HEK293 (cell line): Measurements from ENCODE around the gene KCNMA1.

Experiments used
- CTCF ChIA-PET: fragments of 350-600 bp; formaldehyde crosslinking; extraction: SDS; loops from one replicate; lab custom pipeline; 2021; ENCODE audit warnings: antibody characterized with exemption; lab: Yijun Ruan, JAX
- POLR2A ChIA-PET: fragments of 300-600 bp; formaldehyde crosslinking; extraction: SDS; loops from one replicate; lab custom pipeline; 2020; ENCODE audit warnings: antibody characterized with exemption, inconsistent platforms; lab: Yijun Ruan, JAX
- H3K27ac ChIP-seq: fragments of 200-500 bp; sonication (Bioruptor generic); 2 replicates; pipeline ENCODE4 v1.5.1; 2014; ENCODE audit warnings: low read depth, low read length, control low read depth, inconsistent platforms; ENCODE audit errors: extremely low read depth
- H3K36me3 ChIP-seq, 2 experiments: fragments of 200-500 bp in 1 of 2; sonication (Bioruptor generic) in 1 of 2; 1 replicate in 1 of 2; 2 replicates in 1 of 2; pipeline ENCODE4 v1.5.1; 2014 to 2017; ENCODE audit warnings: inconsistent platforms in 2 of 2, low read length in 2 of 2; ENCODE audit not compliant: control insufficient read depth in 2 of 2, insufficient read depth in 1 of 2
- H3K4me1 ChIP-seq: fragments of 200-500 bp; sonication (Bioruptor generic); 2 replicates; pipeline ENCODE4 v1.5.1; 2014; ENCODE audit warnings: mild to moderate bottlenecking, low read length, inconsistent platforms; ENCODE audit not compliant: control insufficient read depth, insufficient read depth
- H3K4me3 ChIP-seq: 2 replicates; pipeline ENCODE4 v1.5.1; 2011; ENCODE audit warnings: low read depth, mild to moderate bottlenecking, control low read depth, low read length, moderate library complexity
- H3K9me3 ChIP-seq: fragments of 200-500 bp; sonication (Bioruptor generic); 2 replicates; pipeline ENCODE4 v1.5.1; 2014; ENCODE audit warnings: low read depth, low read length, inconsistent platforms; ENCODE audit not compliant: control insufficient read depth, insufficient read depth
- GLI4 ChIP-seq: fragments of 450-650 bp; formaldehyde crosslinking; IDR thresholded peaks from 2 replicates; pipeline ENCODE4 v1.5.1; 2016; ENCODE audit warnings: missing biosample characterization, missing genetic modification characterization
- HOXA7 ChIP-seq: sonication (generic); formaldehyde crosslinking; IDR thresholded peaks from 2 replicates; pipeline ENCODE4 v1.8.1; 2022; ENCODE audit warnings: missing genetic modification reagents, borderline replicate concordance
- KLF8 ChIP-seq: fragments of 450-650 bp; formaldehyde crosslinking; IDR thresholded peaks from 2 replicates; pipeline ENCODE4 v1.5.1; 2016; ENCODE audit warnings: missing biosample characterization, missing genetic modification characterization
- KLF9 ChIP-seq: fragments of 450-650 bp; formaldehyde crosslinking; IDR thresholded peaks from 2 replicates; pipeline ENCODE4 v1.5.1; 2016; ENCODE audit warnings: missing biosample characterization, missing genetic modification characterization, low read depth
- OVOL3 ChIP-seq: fragments of 450-650 bp; formaldehyde crosslinking; IDR thresholded peaks from 2 replicates; pipeline ENCODE4 v1.5.1; 2016; ENCODE audit warnings: missing biosample characterization, missing genetic modification characterization
- SP3 ChIP-seq: fragments of 450-650 bp; formaldehyde crosslinking; IDR thresholded peaks from 2 replicates; pipeline ENCODE4 v1.5.1; 2016; ENCODE audit warnings: missing biosample characterization, missing genetic modification characterization
- WT1 ChIP-seq: fragments of 450-650 bp; formaldehyde crosslinking; IDR thresholded peaks from 2 replicates; pipeline ENCODE4 v1.5.1; 2016; ENCODE audit warnings: missing biosample characterization, missing genetic modification characterization
- YY2 ChIP-seq: fragments of 450-650 bp; formaldehyde crosslinking; IDR thresholded peaks from 2 replicates; pipeline ENCODE4 v1.5.1; 2016; ENCODE audit warnings: missing biosample characterization, missing genetic modification characterization
- ZFHX2 ChIP-seq: fragments of 450-650 bp; formaldehyde crosslinking; conservative IDR thresholded peaks from 2 replicates; pipeline ENCODE4 v1.5.1; 2016; ENCODE audit warnings: missing biosample characterization, missing genetic modification characterization
- ZFP37 ChIP-seq: fragments of 450-650 bp; formaldehyde crosslinking; IDR thresholded peaks from 2 replicates; pipeline ENCODE4 v1.5.1; 2016; ENCODE audit warnings: missing biosample characterization, missing genetic modification characterization
- ZFP41 ChIP-seq: fragments of 450-650 bp; formaldehyde crosslinking; IDR thresholded peaks from 2 replicates; pipeline ENCODE4 v1.5.1; 2016; ENCODE audit warnings: missing biosample characterization, missing genetic modification characterization, borderline replicate concordance
- ZFP69B ChIP-seq: fragments of 450-650 bp; formaldehyde crosslinking; IDR thresholded peaks from 2 replicates; pipeline ENCODE4 v1.5.1; 2016; ENCODE audit warnings: missing biosample characterization, missing genetic modification characterization
- ZIC2 ChIP-seq: fragments of 450-650 bp; formaldehyde crosslinking; IDR thresholded peaks from 2 replicates; pipeline ENCODE4 v1.5.1; 2016; ENCODE audit warnings: missing biosample characterization, missing genetic modification characterization
- ZNF10 ChIP-seq: fragments of 450-650 bp; formaldehyde crosslinking; IDR thresholded peaks from 2 replicates; pipeline ENCODE4 v1.5.1; 2017; ENCODE audit warnings: missing biosample characterization, missing genetic modification characterization
- ZNF121 ChIP-seq: fragments of 450-650 bp; formaldehyde crosslinking; IDR thresholded peaks from 2 replicates; pipeline ENCODE4 v1.5.1; 2016; ENCODE audit warnings: missing biosample characterization, missing genetic modification characterization
- ZNF138 ChIP-seq: fragments of 450-650 bp; formaldehyde crosslinking; IDR thresholded peaks from 2 replicates; pipeline ENCODE4 v1.5.1; 2016; ENCODE audit warnings: missing biosample characterization, missing genetic modification characterization, borderline replicate concordance
- ZNF184 ChIP-seq: fragments of 450-650 bp; IDR thresholded peaks from 2 replicates; pipeline ENCODE4 v1.5.1; 2018; ENCODE audit warnings: missing biosample characterization, mild to moderate bottlenecking, missing genetic modification characterization
- ZNF341 ChIP-seq: fragments of 450-650 bp; formaldehyde crosslinking; IDR thresholded peaks from 2 replicates; pipeline ENCODE4; 2016; ENCODE audit warnings: low read depth, missing biosample characterization, missing genetic modification characterization
- ZNF391 ChIP-seq: fragments of 450-650 bp; formaldehyde crosslinking; IDR thresholded peaks from 2 replicates; pipeline ENCODE4 v1.5.1; 2016; ENCODE audit warnings: low read depth, missing biosample characterization, missing genetic modification characterization, borderline replicate concordance
- ZNF423 ChIP-seq: fragments of 450-650 bp; formaldehyde crosslinking; IDR thresholded peaks from 2 replicates; pipeline ENCODE4 v1.5.1; 2016; ENCODE audit warnings: missing biosample characterization, missing genetic modification characterization
- ZNF529 ChIP-seq: fragments of 450-650 bp; formaldehyde crosslinking; IDR thresholded peaks from 2 replicates; pipeline ENCODE4 v1.5.1; 2017; ENCODE audit warnings: missing genetic modification characterization, missing biosample characterization; ENCODE audit not compliant: insufficient replicate concordance
- ZNF549 ChIP-seq: fragments of 450-650 bp; IDR thresholded peaks from 2 replicates; pipeline ENCODE4 v1.5.1; 2018; ENCODE audit warnings: missing biosample characterization, missing genetic modification characterization, mild to moderate bottlenecking, inconsistent platforms, moderate library complexity
- ZNF600 ChIP-seq: fragments of 450-650 bp; formaldehyde crosslinking; IDR thresholded peaks from 2 replicates; pipeline ENCODE4 v1.5.1; 2016; ENCODE audit warnings: missing biosample characterization, missing genetic modification characterization
- ZNF610 ChIP-seq: fragments of 450-650 bp; formaldehyde crosslinking; IDR thresholded peaks from 2 replicates; pipeline ENCODE4 v1.5.1; 2016; ENCODE audit warnings: missing biosample characterization, missing genetic modification characterization, borderline replicate concordance
- ZNF654 ChIP-seq: fragments of 450-650 bp; formaldehyde crosslinking; IDR thresholded peaks from 2 replicates; pipeline ENCODE4 v1.5.1; 2016; ENCODE audit warnings: low read depth, missing biosample characterization, missing genetic modification characterization
- ZNF677 ChIP-seq: fragments of 450-650 bp; IDR thresholded peaks from 2 replicates; pipeline ENCODE4 v1.5.0; 2018; ENCODE audit warnings: missing biosample characterization, mild to moderate bottlenecking, missing genetic modification characterization, moderate library complexity
- ZNF837 ChIP-seq: fragments of 450-650 bp; formaldehyde crosslinking; IDR thresholded peaks from 2 replicates; pipeline ENCODE4 v1.5.1; 2016; ENCODE audit warnings: missing biosample characterization, missing genetic modification characterization
- ZSCAN16 ChIP-seq: fragments of 450-650 bp; formaldehyde crosslinking; IDR thresholded peaks from 2 replicates; pipeline ENCODE4 v1.5.1; 2016; ENCODE audit warnings: missing biosample characterization, missing genetic modification characterization
- TF ChIP-seq, protein P1 (sequence below): fragments of 450-650 bp; formaldehyde crosslinking; IDR thresholded peaks from 2 replicates; pipeline ENCODE4 v1.5.1; 2017; ENCODE audit warnings: missing biosample characterization, missing genetic modification characterization
- TF ChIP-seq, protein P2 (sequence below): fragments of 450-650 bp; formaldehyde crosslinking; IDR thresholded peaks from 2 replicates; pipeline ENCODE4 v1.5.1; 2016; ENCODE audit warnings: missing biosample characterization, missing genetic modification characterization
- TF ChIP-seq, protein P3 (sequence below): fragments of 450-650 bp; formaldehyde crosslinking; IDR thresholded peaks from 2 replicates; pipeline ENCODE4 v1.5.1; 2016; ENCODE audit warnings: missing biosample characterization, missing genetic modification characterization
- TF ChIP-seq, protein P4 (sequence below): fragments of 450-650 bp; formaldehyde crosslinking; IDR thresholded peaks from 2 replicates; pipeline ENCODE4 v1.5.1; 2017; ENCODE audit warnings: missing biosample characterization, missing genetic modification characterization

The KCNMA1 gene

DNA sequence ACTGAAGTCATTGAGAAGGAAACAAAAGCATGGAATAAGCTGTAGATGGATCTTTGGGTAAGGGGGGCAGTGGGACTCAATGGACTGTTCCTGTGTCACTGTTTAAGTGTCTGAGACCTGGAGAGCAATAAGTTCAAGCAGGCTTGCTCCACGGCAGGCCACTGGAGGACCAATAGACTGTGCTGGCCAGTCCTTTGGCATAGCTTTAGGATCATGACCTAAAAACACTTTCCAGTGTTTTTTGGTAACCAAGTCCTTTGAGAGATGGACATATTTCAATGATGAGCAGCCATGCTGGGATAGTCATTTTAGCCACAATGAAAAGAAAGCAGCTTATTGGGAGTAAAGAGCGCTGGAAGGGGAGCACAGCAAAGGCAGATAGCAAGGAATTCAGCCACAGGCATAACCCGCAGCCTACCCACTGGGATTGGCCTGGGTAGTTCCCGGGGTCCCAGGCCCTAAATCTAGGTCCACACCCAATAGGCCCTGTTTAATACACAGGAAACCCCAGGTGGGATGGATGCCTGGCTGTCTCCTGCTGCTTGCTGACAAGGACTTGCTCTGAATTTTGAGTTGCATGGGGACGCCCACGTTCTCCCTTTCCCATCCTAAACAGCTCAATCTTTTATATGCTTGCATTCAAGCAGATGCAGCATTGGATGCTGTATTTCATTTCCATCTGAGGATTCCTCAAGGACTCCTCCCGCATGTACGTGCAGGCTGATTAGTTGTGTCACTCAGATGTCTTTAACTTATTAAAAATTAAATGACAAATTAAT lies 727.2 kb downstream of the KCNMA1 start:
- ChIA-PET CTCF (no interaction called here), POLR2A (no interaction called here)
- TF ChIP-seq ZIC2 (tag by site-specific recombination) = no peak
- TF ChIP-seq OVOL3 = no peak
- no peak for TF ChIP-seq ZNF423
- no peak overlapping the region for H3K27ac ChIP-seq
- no peaks in the 10 kb centered on the region for H3K9me3 ChIP-seq
- H3K4me3 ChIP-seq = no peak overlapping the region
- no peaks in the 10 kb centered on the region for H3K4me1 ChIP-seq
- H3K36me3 ChIP-seq = no peaks in the 10 kb centered on the region

DNA sequence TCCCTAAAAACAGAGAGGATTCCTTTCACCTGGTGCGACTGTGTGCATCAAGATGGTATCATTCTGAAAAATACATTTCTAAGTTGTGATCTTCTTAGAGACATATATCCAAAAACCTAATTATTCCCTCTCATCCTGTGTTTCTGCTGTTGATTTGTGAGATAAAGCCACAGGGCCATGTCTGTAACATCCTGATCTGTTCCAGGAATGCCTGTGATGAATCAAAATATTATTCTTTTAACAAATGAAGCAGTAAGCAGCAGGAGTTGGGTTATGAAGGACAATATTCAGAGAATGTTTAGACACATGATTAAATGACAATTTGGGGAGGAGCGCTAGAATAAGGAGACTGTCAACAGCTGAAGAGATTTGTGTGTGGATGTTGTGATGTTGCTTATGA lies 731.4 kb downstream of the KCNMA1 start:
- POLR2A ChIA-PET = no interaction called here
- H3K4me1 ChIP-seq = no peaks in the 10 kb centered on the region
- no peaks in the 10 kb centered on the region for H3K36me3 ChIP-seq
- H3K9me3 ChIP-seq = no peaks in the 10 kb centered on the region
- TF ChIP-seq ZNF184 (tag by site-specific recombination) (no peak), ZSCAN16 (tag by site-specific recombination) (no peak), ZFP37 (tag by site-specific recombination) (no peak), ZFHX2 (tag by site-specific recombination) (no peak), ZNF391 (no peak), ZNF529 (tag by site-specific recombination) (no peak), ZNF610 (tag by site-specific recombination) (no peak), YY2 (no peak), WT1 (tag by site-specific recombination) (no peak), ZNF138 (tag by site-specific recombination) (no peak), ZNF549 (no peak), SP3 (no peak), ZNF10 (tag by site-specific recombination) (no peak), HOXA7 (no peak), ZNF677 (no peak), ZNF654 (no peak), ZFP69B (no peak), ZNF600 (tag by site-specific recombination) (no peak)
- TF ChIP-seq, protein P1, sequence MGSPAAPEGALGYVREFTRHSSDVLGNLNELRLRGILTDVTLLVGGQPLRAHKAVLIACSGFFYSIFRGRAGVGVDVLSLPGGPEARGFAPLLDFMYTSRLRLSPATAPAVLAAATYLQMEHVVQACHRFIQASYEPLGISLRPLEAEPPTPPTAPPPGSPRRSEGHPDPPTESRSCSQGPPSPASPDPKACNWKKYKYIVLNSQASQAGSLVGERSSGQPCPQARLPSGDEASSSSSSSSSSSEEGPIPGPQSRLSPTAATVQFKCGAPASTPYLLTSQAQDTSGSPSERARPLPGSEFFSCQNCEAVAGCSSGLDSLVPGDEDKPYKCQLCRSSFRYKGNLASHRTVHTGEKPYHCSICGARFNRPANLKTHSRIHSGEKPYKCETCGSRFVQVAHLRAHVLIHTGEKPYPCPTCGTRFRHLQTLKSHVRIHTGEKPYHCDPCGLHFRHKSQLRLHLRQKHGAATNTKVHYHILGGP (tag by site-specific recombination) = no peak
- CTCF ChIA-PET = interaction anchor here (0.6 to 0.7 kb wide), 2 partner anchors 239 to 1883 kb away, joined by 3 read pairs; no protein-coding TSS in a partner anchor
- H3K4me3 ChIP-seq = no peak overlapping the region
- H3K27ac ChIP-seq = no peak overlapping the region

DNA sequence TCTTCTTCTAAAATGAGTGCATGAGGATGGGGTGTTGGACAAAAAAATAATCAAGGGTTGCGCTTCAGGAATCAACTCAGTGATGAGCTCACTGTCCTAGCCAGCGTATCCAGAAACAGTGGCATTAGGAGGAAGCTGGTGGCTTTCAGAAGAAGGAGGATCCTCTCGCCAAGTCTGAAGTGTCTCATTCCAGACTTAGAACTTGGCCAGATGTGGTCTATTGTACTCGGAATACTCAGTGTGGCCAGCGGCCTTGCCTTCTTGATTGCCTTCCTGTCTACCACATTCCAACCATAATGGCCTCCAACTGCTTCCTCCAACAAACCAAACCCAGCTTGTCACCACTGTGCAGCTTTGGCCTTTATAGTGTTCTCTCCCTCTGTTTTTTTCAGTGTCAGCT lies 732.4 kb downstream of the KCNMA1 start:
- ChIA-PET POLR2A (no interaction called here), CTCF (interaction anchor here (0.6 kb wide), 1 partner anchor 17 kb away, joined by 3 read pairs; no protein-coding TSS in a partner anchor)
- Histone ChIP-seq H3K36me3 (no peaks in the 10 kb centered on the region), H3K27ac (no peak overlapping the region), H3K4me1 (no peaks in the 10 kb centered on the region), H3K4me3 (no peak overlapping the region), H3K9me3 (no peaks in the 10 kb centered on the region)
- TF ChIP-seq KLF9 (tag by site-specific recombination) (no peak), ZNF341 (tag by site-specific recombination) (no peak), KLF8 (tag by site-specific recombination) (no peak), GLI4 (no peak), HOXA7 (no peak), ZFP69B (no peak), ZNF121 (tag by site-specific recombination) (no peak), ZFP41 (tag by site-specific recombination) (no peak), ZNF837 (tag by site-specific recombination) (no peak)
- TF ChIP-seq, protein P2, sequence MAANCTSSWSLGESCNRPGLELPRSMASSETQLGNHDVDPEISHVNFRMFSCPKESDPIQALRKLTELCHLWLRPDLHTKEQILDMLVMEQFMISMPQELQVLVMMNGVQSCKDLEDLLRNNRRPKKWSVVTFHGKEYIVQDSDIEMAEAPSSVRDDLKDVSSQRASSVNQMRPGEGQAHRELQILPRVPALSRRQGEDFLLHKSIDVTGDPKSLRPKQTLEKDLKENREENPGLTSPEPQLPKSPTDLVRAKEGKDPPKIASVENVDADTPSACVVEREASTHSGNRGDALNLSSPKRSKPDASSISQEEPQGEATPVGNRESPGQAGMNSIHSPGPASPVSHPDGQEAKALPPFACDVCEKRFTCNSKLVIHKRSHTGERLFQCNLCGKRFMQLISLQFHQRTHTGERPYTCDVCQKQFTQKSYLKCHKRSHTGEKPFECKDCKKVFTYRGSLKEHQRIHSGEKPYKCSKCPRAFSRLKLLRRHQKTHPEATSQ = no peak
- TF ChIP-seq, protein P3, sequence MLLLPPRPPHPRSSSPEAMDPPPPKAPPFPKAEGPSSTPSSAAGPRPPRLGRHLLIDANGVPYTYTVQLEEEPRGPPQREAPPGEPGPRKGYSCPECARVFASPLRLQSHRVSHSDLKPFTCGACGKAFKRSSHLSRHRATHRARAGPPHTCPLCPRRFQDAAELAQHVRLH (tag by site-specific recombination) = no peak
- TF ChIP-seq, protein P4, sequence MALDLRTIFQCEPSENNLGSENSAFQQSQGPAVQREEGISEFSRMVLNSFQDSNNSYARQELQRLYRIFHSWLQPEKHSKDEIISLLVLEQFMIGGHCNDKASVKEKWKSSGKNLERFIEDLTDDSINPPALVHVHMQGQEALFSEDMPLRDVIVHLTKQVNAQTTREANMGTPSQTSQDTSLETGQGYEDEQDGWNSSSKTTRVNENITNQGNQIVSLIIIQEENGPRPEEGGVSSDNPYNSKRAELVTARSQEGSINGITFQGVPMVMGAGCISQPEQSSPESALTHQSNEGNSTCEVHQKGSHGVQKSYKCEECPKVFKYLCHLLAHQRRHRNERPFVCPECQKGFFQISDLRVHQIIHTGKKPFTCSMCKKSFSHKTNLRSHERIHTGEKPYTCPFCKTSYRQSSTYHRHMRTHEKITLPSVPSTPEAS (tag by site-specific recombination) = no peak
